OCI-LY7 (cell line): ENCODE results near the gene RAC2. TPM values are rescaled to one million over a fixed set of nuclear protein-coding genes. Genes with fewer than 3 reads are reported as not detected.
A peak's percentile ranks its signal among the peaks of the same experiment; 100 is the strongest.

Experiments used
- BruUV-seq: library from RNA; stranded (reverse); fragments of 400-500 nt; replicated peaks from 2 replicates; lab custom pipeline; 2021; lab: Mats Ljungman, UMichigan
- CTCF ChIA-PET: fragments of 300-600 bp; sonication (Branson Sonifier 250); formaldehyde crosslinking; loops from one replicate; lab custom pipeline; 2022; ENCODE audit warnings: antibody characterized with exemption; ENCODE audit not compliant: unreplicated experiment; lab: Charles Lee
- POLR2A ChIA-PET: fragments of 300-600 bp; sonication (Branson Sonifier 250); formaldehyde crosslinking; loops from one replicate; lab custom pipeline; 2022; ENCODE audit warnings: antibody characterized with exemption; lab: Charles Lee
- DNase-seq: peaks from one replicate; pipeline ENCODE4 v3.0.0-alpha.2; 2015; ENCODE audit warnings: low spot score
- H2AFZ ChIP-seq: fragments of 200-600 bp; sonication (generic), shearing (Covaris generic); 2 replicates; pipeline ENCODE4 v1.6.1; 2014; ENCODE audit warnings: mild to moderate bottlenecking, antibody characterized with exemption, low read length, moderate library complexity
- H3K27ac ChIP-seq: fragments of 200-600 bp; sonication (generic); 2 replicates; pipeline ENCODE4 v1.5.1; 2014; ENCODE audit warnings: mixed run types, low read depth, mild to moderate bottlenecking, moderate library complexity, low read length, inconsistent platforms; ENCODE audit not compliant: poor library complexity, severe bottlenecking
- H3K36me3 ChIP-seq: fragments of 200-600 bp; sonication (generic); 2 replicates; pipeline ENCODE4 v1.6.1; 2014; ENCODE audit warnings: mild to moderate bottlenecking, antibody characterized with exemption, low read length, moderate library complexity, mixed read lengths; ENCODE audit not compliant: insufficient read depth
- H3K4me1 ChIP-seq: fragments of 200-600 bp; sonication (generic); 2 replicates; pipeline ENCODE4 v1.5.1; 2014; ENCODE audit warnings: mild to moderate bottlenecking, low read length; ENCODE audit not compliant: insufficient read depth, poor library complexity, severe bottlenecking
- H3K4me2 ChIP-seq: fragments of 200-600 bp; sonication (generic); 2 replicates; pipeline ENCODE4 v1.6.1; 2014; ENCODE audit warnings: mild to moderate bottlenecking, low read length
- H3K4me3 ChIP-seq: fragments of 200-600 bp; sonication (generic); 2 replicates; pipeline ENCODE4 v1.5.1; 2014; ENCODE audit warnings: mild to moderate bottlenecking, low read depth, low read length; ENCODE audit not compliant: poor library complexity, severe bottlenecking
- H3K79me2 ChIP-seq: fragments of 200-600 bp; sonication (generic); 2 replicates; pipeline ENCODE4 v1.6.1; 2016; ENCODE audit warnings: low read depth, mild to moderate bottlenecking, low read length, moderate library complexity, mixed read lengths; ENCODE audit not compliant: insufficient read depth
- H3K9me2 ChIP-seq: fragments of 200-600 bp; sonication (generic); 2 replicates; pipeline ENCODE4 v1.6.1; 2016; ENCODE audit warnings: mild to moderate bottlenecking, low read length, mixed read lengths; ENCODE audit not compliant: insufficient read depth
- H3K9me3 ChIP-seq: fragments of 200-600 bp; sonication (generic); 2 replicates; pipeline ENCODE4 v1.6.1; 2014; ENCODE audit warnings: mild to moderate bottlenecking, mixed run types, low read length, mixed read lengths
- H4K20me1 ChIP-seq: fragments of 200-600 bp; sonication (generic); 2 replicates; pipeline ENCODE4 v1.6.1; 2014; ENCODE audit warnings: mild to moderate bottlenecking, antibody characterized with exemption, low read length, moderate library complexity, mixed read lengths; ENCODE audit not compliant: insufficient read depth
- CTCF ChIP-seq: fragments of 200-600 bp; sonication (generic); conservative IDR thresholded peaks from 2 replicates; pipeline ENCODE4 v1.5.1; 2014; ENCODE audit warnings: mild to moderate bottlenecking, antibody characterized with exemption, low read length, moderate library complexity, mixed read lengths
- EZH2phosphoT487 ChIP-seq: fragments of 200-600 bp; sonication (generic); IDR thresholded peaks from 2 replicates; pipeline ENCODE4 v1.6.1; 2018; ENCODE audit warnings: low read depth, borderline replicate concordance, mild to moderate bottlenecking, mixed run types, antibody characterized with exemption, low read length, moderate library complexity, mixed read lengths
- intact Hi-C: fragments of 100-400 bp; cut with micrococcal nuclease; formaldehyde crosslinking; loops from one replicate; pipeline ENCODE4 v1.10.0; 2022; ENCODE audit not compliant: unreplicated experiment
- total RNA-seq, 2 experiments: library from RNA; depleted of rRNA in 1 of 2; stranded (reverse); fragments of >200 nt in 1 of 2; shearing (Covaris generic) in 1 of 2; gene quantifications; 2 replicates each; pipeline ENCODE4 v1.2.3, GENCODE V29; 2014 to 2022

The RAC2 gene
- total RNA-seq, 2 experiments from 2014 or later, result 142 to 321 TPM

DNA sequence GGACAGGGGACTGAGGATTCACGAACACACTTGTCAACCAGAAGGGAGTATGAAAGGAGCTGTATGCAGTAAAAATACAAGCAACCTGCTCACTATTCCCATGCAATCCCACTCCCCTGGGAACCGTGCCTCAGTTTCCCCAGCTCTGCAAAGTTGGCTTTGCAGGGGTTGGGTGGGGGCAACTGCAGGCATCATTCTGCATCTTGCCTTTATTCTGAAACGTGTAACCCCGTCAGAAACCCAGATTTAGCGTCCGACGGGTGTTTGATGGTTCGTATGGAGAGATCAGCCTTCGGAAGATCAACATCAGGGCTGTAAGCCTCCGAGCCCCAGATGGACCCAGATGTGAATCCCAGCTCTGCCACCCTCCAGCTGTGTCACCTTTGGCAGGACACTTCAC lies 41.9 kb upstream of the RAC2 start:
- ChIA-PET CTCF (no interaction called here), POLR2A (no interaction called here)
- Histone ChIP-seq H3K27ac (peak overlapping the region; percentile 89), H3K9me2 (no peaks in the 10 kb centered on the region), H3K9me3 (no peaks in the 10 kb centered on the region), H2AFZ (no peak overlapping the region), H3K4me1 (peaks cover 40% of the 10 kb centered on the region), H3K36me3 (peaks cover 5% of the 10 kb centered on the region), H3K79me2 (peaks cover 10% of the 10 kb centered on the region; the same call in 1 of the 2 replicates), H3K4me2 (no peak overlapping the region; the same call in 1 of the 2 replicates), H3K4me3 (no peak overlapping the region), H4K20me1 (no peaks in the 10 kb centered on the region)
- TF ChIP-seq EZH2phosphoT487 (no peak), CTCF (no peak)
- no peak for DNase-seq
- BruUV-seq, result no TSS peak
- intact Hi-C loops, result no loop called here

- Histone ChIP-seq H3K9me2 (no peaks in the 10 kb centered on the region), H2AFZ (no peak overlapping the region), H3K27ac (peak overlapping the region; percentile 89), H3K36me3 (peaks cover 3% of the 10 kb centered on the region; the same call in 1 of the 2 replicates), H4K20me1 (no peaks in the 10 kb centered on the region), H3K4me2 (peak overlapping the region; percentile 91), H3K79me2 (peaks cover 10% of the 10 kb centered on the region; the same call in 1 of the 2 replicates), H3K4me1 (peaks cover 41% of the 10 kb centered on the region), H3K4me3 (peak overlapping the region; percentile 80), H3K9me3 (no peaks in the 10 kb centered on the region)
- DNase-seq, result peak; percentile 85
- ChIA-PET CTCF (interaction anchor here (1.0 kb wide), 1 partner anchor 21 kb away, joined by 4 read pairs; no protein-coding TSS in a partner anchor), POLR2A (interaction anchor here (0.6 to 0.9 kb wide), 2 partner anchors 21 to 123 kb away, joined by 3 to 5 read pairs; no protein-coding TSS in a partner anchor)
- no peak for TF ChIP-seq CTCF
- TF ChIP-seq EZH2phosphoT487, result no peak
- intact Hi-C loops, result loop anchor here (1.0 kb wide), 1 partner anchor 18 kb away; no protein-coding TSS in a partner anchor
- no TSS peak for BruUV-seq
These were observed 40.8 kb upstream of the RAC2 start for GRCh38 chr22:37284805-37285355.
